Measurements from ENCODE around the gene VIPAS39.

DNA sequence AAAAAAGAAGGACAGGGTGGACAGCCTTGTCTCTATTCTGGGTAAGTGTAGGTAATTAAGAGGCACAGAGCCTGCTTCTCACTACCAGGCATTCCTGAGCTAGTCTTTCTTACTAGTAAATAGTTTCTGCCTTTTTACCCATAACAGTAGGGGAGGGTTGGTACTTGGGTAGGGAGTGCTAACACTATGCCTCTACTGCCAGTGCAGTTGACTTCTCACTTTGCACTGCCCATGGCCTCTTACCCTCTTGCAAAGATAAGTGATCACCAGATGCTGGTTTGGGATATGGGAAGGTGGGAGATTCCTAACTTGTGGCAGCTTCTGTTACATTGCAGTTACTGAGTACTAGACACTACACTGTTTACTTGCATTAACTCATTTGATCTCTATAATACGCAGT lies 12.1 kb upstream of the VIPAS39 start:
- TF ChIP-seq, protein P1, sequence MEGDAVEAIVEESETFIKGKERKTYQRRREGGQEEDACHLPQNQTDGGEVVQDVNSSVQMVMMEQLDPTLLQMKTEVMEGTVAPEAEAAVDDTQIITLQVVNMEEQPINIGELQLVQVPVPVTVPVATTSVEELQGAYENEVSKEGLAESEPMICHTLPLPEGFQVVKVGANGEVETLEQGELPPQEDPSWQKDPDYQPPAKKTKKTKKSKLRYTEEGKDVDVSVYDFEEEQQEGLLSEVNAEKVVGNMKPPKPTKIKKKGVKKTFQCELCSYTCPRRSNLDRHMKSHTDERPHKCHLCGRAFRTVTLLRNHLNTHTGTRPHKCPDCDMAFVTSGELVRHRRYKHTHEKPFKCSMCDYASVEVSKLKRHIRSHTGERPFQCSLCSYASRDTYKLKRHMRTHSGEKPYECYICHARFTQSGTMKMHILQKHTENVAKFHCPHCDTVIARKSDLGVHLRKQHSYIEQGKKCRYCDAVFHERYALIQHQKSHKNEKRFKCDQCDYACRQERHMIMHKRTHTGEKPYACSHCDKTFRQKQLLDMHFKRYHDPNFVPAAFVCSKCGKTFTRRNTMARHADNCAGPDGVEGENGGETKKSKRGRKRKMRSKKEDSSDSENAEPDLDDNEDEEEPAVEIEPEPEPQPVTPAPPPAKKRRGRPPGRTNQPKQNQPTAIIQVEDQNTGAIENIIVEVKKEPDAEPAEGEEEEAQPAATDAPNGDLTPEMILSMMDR (conservative IDR thresholded peaks at IDR 0.05) = no peak
- no peak for TF ChIP-seq EZH2 (IDR thresholded peaks at IDR 0.05; ENCODE audit: low read depth)

Data from PC-9 (cell line).